ENCODE data around the gene ZNG1A.
"Not testable (repeated sequence)": the region's sequence is repeated elsewhere in the genome, so short reads cannot be mapped to it uniquely, and the experiment has no call there.

ZNG1A gene

DNA sequence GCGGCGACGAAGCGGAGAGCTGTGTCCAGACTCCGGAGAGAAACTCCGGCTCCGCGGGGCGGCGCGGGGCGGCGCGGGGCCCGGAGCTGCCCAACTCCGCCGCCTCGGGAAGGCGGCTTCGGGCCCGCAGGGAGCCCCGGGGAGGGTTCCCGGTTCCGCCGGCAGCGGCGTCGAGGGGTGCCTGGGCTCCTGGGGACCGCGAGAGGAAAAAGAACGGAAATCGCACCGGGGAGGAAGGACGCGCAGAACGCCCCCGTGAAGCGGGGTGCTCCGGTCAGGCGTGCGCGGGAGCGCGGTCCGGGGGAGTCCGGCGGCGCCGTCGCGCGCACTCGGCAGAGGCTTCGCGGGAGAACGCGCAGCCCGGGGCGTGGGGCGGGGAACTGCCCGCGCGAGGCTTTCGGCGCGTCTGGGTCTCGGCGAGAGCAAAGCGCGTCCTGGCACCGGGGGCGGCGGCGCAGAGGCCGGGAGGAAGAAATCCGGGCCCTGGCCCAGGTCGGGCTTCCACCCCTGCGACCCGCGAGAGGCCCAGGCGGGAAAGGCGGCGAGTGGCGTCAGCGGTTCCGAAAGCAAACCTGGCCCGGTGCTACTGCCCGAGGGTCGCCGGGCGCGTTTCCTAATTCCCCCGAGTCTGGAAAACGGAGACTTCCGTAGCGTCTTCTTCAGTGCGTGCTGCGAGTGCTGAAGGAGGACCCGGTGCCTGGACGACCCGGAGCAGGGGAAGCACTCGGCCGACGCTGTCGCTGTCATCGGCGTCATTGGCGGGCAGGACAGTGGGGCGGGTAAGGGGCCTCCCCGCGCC is 65.2 kb downstream of the ZNG1A start:
- not testable (repeated sequence) for H3K4me2 ChIP-seq (ENCODE audit: low read length); H3K36me3 ChIP-seq (ENCODE audit: insufficient read depth, low read length); H3K9ac ChIP-seq (ENCODE audit: low read length); H3K9me3 ChIP-seq (ENCODE audit: low read length); H3K27me3 ChIP-seq (ENCODE audit: insufficient read depth, low read length); H3K4me1 ChIP-seq (ENCODE audit: insufficient read depth, low read length, severe bottlenecking); H3K27ac ChIP-seq (ENCODE audit: low read depth, low read length, poor library complexity, severe bottlenecking); H3K79me2 ChIP-seq (ENCODE audit: insufficient read depth, low read length); H2AFZ ChIP-seq (ENCODE audit: low read length); H3K4me3 ChIP-seq (ENCODE audit: low read depth, low read length, poor library complexity, severe bottlenecking); H4K20me1 ChIP-seq (ENCODE audit: insufficient read depth, low read length); H3K9me2 ChIP-seq (ENCODE audit: low read depth, low read length); H3F3A ChIP-seq (ENCODE audit: insufficient read depth, low read length)

DNA sequence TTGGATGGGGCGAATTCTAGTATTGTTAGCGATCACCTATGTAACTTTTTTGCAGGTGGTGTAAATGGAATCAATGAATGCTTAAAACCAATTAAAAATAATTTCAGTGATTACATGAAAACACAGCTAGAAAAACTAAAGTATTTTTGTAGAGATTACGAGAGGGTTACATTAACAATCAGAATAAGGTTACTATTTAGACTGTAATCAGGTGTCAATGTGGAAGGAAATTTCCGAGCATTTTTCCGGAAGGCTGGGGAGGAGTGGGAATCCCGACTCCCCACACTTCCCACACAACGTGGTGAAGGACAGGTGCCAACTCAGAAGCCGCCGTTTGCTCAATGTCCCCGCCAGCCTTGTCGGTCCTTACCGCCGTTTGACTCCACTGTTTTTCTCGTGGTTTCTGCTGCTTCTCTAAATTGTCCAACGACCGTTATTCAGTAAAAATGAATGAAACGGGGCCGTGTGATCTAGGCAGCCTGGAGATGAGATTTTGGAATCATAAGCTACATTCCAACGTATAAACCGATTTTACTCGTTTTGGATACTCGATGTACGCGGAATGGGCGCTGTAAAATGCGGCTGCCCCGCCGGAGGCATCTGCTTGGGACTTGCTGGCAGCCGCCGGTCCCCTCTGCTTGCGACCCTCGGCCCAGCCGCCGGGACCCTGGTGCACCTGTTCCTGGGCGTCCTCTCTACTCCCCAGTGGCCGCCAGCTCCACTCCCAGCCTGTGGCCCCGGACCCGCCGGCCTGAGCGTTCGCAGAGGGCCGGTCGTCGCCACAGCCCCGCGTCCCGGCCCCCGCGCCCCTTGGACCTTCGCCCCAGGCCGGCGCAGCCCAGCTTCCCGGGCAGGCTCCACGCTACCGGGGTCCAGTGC is 66.0 kb downstream of the ZNG1A start:
- not testable (repeated sequence) for H2AFZ ChIP-seq (ENCODE audit: low read length); H3K4me3 ChIP-seq (ENCODE audit: low read depth, low read length, poor library complexity, severe bottlenecking); H3K9ac ChIP-seq (ENCODE audit: low read length); H3K27ac ChIP-seq (ENCODE audit: low read depth, low read length, poor library complexity, severe bottlenecking); H3K4me2 ChIP-seq (ENCODE audit: low read length); H3K9me2 ChIP-seq (ENCODE audit: low read depth, low read length); H3K4me1 ChIP-seq (ENCODE audit: insufficient read depth, low read length, severe bottlenecking); H3K27me3 ChIP-seq (ENCODE audit: insufficient read depth, low read length); H3K36me3 ChIP-seq (ENCODE audit: insufficient read depth, low read length); H3K9me3 ChIP-seq (ENCODE audit: low read length); H4K20me1 ChIP-seq (ENCODE audit: insufficient read depth, low read length); H3K79me2 ChIP-seq (ENCODE audit: insufficient read depth, low read length); H3F3A ChIP-seq (ENCODE audit: insufficient read depth, low read length)

DNA sequence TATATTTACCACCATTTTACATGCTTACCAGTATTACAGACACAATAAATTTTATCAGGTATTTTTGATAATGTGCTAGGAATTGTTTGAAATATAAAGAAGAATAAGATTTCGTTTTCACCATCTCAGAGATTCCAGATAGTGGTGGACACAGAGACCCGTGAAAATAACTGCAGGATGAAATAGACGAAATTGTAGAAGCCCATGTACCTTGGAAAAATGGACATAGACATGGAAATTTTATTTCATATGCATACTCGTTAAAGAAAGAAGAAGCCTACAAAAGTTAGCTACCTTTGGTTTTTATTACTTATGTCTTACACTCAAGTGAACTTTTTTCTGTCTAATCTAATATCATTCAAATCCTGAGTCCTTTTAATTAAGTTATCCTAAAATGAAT is 68.2 kb downstream of the ZNG1A start:
- not testable (repeated sequence) for H3K4me1 ChIP-seq (ENCODE audit: insufficient read depth, low read length, severe bottlenecking); H3K4me3 ChIP-seq (ENCODE audit: low read depth, low read length, poor library complexity, severe bottlenecking); H2AFZ ChIP-seq (ENCODE audit: low read length); H3K9ac ChIP-seq (ENCODE audit: low read length); H3K9me3 ChIP-seq (ENCODE audit: low read length); H3K4me2 ChIP-seq (ENCODE audit: low read length); H3K9me2 ChIP-seq (ENCODE audit: low read depth, low read length); H3K36me3 ChIP-seq (ENCODE audit: insufficient read depth, low read length); H3K27me3 ChIP-seq (ENCODE audit: insufficient read depth, low read length); H3F3A ChIP-seq (ENCODE audit: insufficient read depth, low read length); H4K20me1 ChIP-seq (ENCODE audit: insufficient read depth, low read length); H3K79me2 ChIP-seq (ENCODE audit: insufficient read depth, low read length); H3K27ac ChIP-seq (ENCODE audit: low read depth, low read length, poor library complexity, severe bottlenecking)

DNA sequence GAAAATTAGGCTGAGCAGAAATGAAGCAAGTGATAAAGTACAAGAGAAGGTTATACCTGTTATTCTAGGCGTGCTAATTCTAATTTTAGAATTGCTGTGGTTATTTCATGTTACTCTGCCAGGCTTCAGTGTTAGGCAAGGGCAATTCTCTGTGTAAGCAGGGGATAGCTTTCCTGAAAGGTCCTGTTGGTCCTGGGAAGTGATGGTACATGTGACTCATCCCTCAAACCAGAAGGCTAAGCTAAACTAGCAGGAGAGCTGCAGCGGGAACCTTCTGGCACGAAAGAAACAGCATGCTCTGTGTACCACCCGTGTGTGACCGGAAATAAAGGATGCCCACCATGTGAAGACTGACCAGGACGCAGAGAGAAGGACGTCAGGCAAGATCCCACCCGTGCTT is 69.3 kb downstream of the ZNG1A start:
- not testable (repeated sequence) for H3K27me3 ChIP-seq (ENCODE audit: insufficient read depth, low read length); H3K9me2 ChIP-seq (ENCODE audit: low read depth, low read length); H3K79me2 ChIP-seq (ENCODE audit: insufficient read depth, low read length); H3K9me3 ChIP-seq (ENCODE audit: low read length); H3K4me1 ChIP-seq (ENCODE audit: insufficient read depth, low read length, severe bottlenecking); H3K9ac ChIP-seq (ENCODE audit: low read length); H3K4me2 ChIP-seq (ENCODE audit: low read length); H3K4me3 ChIP-seq (ENCODE audit: low read depth, low read length, poor library complexity, severe bottlenecking); H4K20me1 ChIP-seq (ENCODE audit: insufficient read depth, low read length); H3K36me3 ChIP-seq (ENCODE audit: insufficient read depth, low read length); H3K27ac ChIP-seq (ENCODE audit: low read depth, low read length, poor library complexity, severe bottlenecking); H3F3A ChIP-seq (ENCODE audit: insufficient read depth, low read length); H2AFZ ChIP-seq (ENCODE audit: low read length)

DNA sequence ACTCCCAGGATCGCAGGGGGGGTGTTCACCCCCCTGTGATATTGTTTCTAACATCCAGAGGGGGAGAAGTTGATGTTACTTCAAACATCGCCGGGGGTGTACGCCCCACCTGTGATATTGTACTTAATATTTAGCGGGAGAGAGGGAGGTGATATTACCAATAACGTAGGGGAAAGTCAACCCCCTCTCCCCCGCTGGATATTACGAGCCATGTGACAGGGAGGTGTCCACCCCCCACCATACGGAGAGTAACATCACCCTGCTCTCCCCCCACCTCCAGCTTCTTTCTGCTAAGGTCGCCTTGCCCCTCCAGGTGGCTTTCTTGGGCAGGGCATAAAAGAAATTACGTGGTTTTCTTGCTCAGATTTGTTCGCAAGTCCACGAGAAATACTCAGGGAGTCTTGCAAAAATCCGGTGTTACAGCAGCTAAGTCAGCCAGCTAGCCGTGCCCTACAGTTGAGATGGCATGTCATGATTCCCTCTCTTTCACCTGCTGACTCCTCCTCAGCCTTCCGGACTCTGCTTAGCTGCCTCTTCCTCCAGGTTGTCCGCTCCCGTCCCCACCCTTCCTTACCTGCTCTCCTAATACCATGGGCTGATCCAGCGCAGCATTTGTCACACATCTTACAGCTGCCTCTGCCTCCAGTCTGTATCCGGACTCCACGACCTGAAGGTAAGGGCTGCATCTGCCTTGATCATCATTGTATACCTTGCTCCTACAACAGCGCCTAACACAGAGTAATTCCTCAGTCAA is 69.9 kb downstream of the ZNG1A start:
- H2AFZ ChIP-seq (ENCODE audit: low read length); H3K27ac ChIP-seq (ENCODE audit: low read depth, low read length, poor library complexity, severe bottlenecking); H3K9me2 ChIP-seq (ENCODE audit: low read depth, low read length); H3K79me2 ChIP-seq (ENCODE audit: insufficient read depth, low read length); H3K36me3 ChIP-seq (ENCODE audit: insufficient read depth, low read length); H3K4me2 ChIP-seq (ENCODE audit: low read length); H3K4me1 ChIP-seq (ENCODE audit: insufficient read depth, low read length, severe bottlenecking); H3K9ac ChIP-seq (ENCODE audit: low read length); H3K9me3 ChIP-seq (ENCODE audit: low read length); H3K27me3 ChIP-seq (ENCODE audit: insufficient read depth, low read length); H4K20me1 ChIP-seq (ENCODE audit: insufficient read depth, low read length); H3F3A ChIP-seq (ENCODE audit: insufficient read depth, low read length); H3K4me3 ChIP-seq (ENCODE audit: low read depth, low read length, poor library complexity, severe bottlenecking): not testable (repeated sequence)

DNA sequence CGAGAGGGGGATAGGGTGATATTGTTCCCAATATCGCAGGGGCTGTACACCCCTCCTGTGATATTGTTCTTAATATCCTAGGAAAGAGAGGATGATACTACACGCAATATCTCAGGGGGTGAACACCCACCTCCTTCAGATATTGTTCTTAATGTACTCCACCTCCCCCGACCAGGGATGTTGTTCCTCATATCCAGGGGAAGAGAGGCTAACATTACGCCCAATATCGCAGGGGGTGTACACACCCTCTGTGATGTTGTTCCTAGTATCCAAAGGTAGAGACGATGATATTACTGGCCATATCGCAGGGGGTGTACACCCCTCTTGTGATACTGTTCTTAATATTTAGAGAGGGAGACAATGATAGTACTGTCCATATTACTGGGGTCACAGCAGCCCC is 72.9 kb downstream of the ZNG1A start:
- not testable (repeated sequence) for H3K9me3 ChIP-seq (ENCODE audit: low read length); H3K4me3 ChIP-seq (ENCODE audit: low read depth, low read length, poor library complexity, severe bottlenecking); H3K4me1 ChIP-seq (ENCODE audit: insufficient read depth, low read length, severe bottlenecking); H3K27ac ChIP-seq (ENCODE audit: low read depth, low read length, poor library complexity, severe bottlenecking); H3K4me2 ChIP-seq (ENCODE audit: low read length); H3K79me2 ChIP-seq (ENCODE audit: insufficient read depth, low read length); H3F3A ChIP-seq (ENCODE audit: insufficient read depth, low read length); H2AFZ ChIP-seq (ENCODE audit: low read length); H3K27me3 ChIP-seq (ENCODE audit: insufficient read depth, low read length); H3K9me2 ChIP-seq (ENCODE audit: low read depth, low read length); H3K9ac ChIP-seq (ENCODE audit: low read length); H4K20me1 ChIP-seq (ENCODE audit: insufficient read depth, low read length); H3K36me3 ChIP-seq (ENCODE audit: insufficient read depth, low read length)

DNA sequence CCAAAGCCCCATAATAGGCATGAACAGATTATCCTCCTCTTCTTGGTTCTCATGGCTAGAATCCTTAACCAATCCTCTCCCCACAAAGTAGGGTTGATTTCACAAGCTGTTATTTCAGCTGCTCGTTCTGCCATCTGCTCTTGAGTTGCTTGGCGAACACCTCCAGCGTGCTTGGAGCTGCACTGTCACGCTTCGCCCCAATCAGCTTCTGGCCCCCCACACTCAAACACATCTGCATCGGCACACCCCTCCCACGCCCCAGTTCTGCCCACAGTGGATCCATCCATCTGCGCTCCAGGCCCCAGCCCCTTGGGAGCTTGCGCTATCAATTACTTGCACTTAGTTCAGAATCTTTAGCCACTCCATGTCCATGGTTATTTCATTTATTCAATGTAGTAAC is 78.4 kb downstream of the ZNG1A start:
- not testable (repeated sequence) for H3K9ac ChIP-seq (ENCODE audit: low read length); H3K79me2 ChIP-seq (ENCODE audit: insufficient read depth, low read length)

More for the DNA sequence above, 78.4 kb downstream of the ZNG1A start:
- H3K27me3 ChIP-seq (ENCODE audit: insufficient read depth, low read length); H3K4me2 ChIP-seq (ENCODE audit: low read length); H3K4me3 ChIP-seq (ENCODE audit: low read depth, low read length, poor library complexity, severe bottlenecking); H3K9me3 ChIP-seq (ENCODE audit: low read length); H2AFZ ChIP-seq (ENCODE audit: low read length); H4K20me1 ChIP-seq (ENCODE audit: insufficient read depth, low read length); H3K9me2 ChIP-seq (ENCODE audit: low read depth, low read length); H3K36me3 ChIP-seq (ENCODE audit: insufficient read depth, low read length); H3F3A ChIP-seq (ENCODE audit: insufficient read depth, low read length); H3K4me1 ChIP-seq (ENCODE audit: insufficient read depth, low read length, severe bottlenecking); H3K27ac ChIP-seq (ENCODE audit: low read depth, low read length, poor library complexity, severe bottlenecking): not testable (repeated sequence)

All from OCI-LY1 (cell line).